Esophagus squamous epithelium (tissue), 4 donors: ENCODE results near the gene PSMB2.

ENCODE experiments used
- POLR2A ChIP-seq, 4 donors: fragments of 450-650 bp; IDR thresholded peaks; one replicate each; pipeline ENCODE4 v1.6.1; 2017; ENCODE audit warnings: antibody characterized with exemption in 4 of 4, mild to moderate bottlenecking in 4 of 4, moderate library complexity in 3 of 4
- TF ChIP-seq, protein P1 (sequence below), 6 experiments: fragments of 450-650 bp in 4 of 6; fragments of 200-600 bp in 2 of 6; sonication (generic) in 2 of 6; IDR thresholded peaks; one replicate each; pipeline ENCODE4 v1.5.1; 2016 to 2019; ENCODE audit warnings: antibody characterized with exemption in 6 of 6, mild to moderate bottlenecking in 4 of 6, moderate library complexity in 4 of 6

DNA sequence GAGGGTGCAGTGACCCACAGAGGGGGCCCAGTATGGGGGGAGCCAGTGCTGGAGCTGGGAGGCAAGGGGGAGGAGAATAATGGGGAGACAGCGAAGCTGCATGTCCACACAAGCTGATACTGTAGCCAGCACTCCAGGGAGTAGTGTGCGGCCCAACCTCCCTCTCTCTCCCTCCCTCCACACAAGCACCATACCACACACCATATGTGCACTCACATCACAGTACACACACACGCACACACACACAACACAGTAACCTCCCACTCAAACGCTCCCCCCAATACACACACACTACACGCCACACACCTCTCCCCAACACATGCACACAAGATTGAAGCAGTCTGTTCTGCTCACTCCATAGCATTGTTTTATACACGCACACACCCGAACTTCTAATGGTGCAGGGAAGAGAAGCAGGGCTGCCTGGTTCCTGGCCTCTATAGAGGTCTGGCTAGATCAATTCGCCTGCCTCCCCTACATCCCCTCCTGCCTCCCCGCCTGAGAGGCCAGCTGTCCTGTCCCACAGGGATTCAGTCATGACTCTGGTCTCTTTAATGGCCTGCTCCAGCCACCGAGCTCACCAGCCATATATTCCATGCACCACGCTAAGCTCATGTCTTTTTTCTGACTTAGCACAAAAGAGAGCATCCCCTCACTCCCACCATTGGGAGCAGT, 79.9 kb downstream of the PSMB2 start:
- TF ChIP-seq, protein P1, sequence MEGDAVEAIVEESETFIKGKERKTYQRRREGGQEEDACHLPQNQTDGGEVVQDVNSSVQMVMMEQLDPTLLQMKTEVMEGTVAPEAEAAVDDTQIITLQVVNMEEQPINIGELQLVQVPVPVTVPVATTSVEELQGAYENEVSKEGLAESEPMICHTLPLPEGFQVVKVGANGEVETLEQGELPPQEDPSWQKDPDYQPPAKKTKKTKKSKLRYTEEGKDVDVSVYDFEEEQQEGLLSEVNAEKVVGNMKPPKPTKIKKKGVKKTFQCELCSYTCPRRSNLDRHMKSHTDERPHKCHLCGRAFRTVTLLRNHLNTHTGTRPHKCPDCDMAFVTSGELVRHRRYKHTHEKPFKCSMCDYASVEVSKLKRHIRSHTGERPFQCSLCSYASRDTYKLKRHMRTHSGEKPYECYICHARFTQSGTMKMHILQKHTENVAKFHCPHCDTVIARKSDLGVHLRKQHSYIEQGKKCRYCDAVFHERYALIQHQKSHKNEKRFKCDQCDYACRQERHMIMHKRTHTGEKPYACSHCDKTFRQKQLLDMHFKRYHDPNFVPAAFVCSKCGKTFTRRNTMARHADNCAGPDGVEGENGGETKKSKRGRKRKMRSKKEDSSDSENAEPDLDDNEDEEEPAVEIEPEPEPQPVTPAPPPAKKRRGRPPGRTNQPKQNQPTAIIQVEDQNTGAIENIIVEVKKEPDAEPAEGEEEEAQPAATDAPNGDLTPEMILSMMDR (IDR thresholded peaks at IDR 0.05): no peak
- no peak for TF ChIP-seq POLR2A (IDR thresholded peaks at IDR 0.05)
